ENCODE results near the gene RBBP4.

DNA sequence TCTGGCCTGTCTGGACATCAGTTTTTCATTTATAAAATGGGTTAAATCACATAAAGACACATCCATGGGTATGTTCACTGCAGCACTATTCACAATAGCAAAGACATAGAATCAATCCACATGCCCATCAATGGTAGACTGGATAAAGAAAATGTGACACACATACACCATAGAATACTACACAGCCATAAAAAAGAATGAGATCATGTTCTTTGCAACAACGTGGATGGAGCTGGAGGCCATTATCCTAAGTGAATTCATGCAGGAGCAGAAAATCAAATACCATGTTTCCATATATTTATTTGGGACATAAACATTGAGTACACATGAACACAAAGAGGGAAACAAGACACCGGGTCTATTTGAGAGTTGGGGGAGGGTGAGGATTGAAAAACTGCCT lies 28.8 kb upstream of the RBBP4 start:
- no peak for TF ChIP-seq POLR2A (IDR thresholded peaks at IDR 0.05)
- TF ChIP-seq, protein P1, sequence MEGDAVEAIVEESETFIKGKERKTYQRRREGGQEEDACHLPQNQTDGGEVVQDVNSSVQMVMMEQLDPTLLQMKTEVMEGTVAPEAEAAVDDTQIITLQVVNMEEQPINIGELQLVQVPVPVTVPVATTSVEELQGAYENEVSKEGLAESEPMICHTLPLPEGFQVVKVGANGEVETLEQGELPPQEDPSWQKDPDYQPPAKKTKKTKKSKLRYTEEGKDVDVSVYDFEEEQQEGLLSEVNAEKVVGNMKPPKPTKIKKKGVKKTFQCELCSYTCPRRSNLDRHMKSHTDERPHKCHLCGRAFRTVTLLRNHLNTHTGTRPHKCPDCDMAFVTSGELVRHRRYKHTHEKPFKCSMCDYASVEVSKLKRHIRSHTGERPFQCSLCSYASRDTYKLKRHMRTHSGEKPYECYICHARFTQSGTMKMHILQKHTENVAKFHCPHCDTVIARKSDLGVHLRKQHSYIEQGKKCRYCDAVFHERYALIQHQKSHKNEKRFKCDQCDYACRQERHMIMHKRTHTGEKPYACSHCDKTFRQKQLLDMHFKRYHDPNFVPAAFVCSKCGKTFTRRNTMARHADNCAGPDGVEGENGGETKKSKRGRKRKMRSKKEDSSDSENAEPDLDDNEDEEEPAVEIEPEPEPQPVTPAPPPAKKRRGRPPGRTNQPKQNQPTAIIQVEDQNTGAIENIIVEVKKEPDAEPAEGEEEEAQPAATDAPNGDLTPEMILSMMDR (IDR thresholded peaks at IDR 0.05), result no peak
- TF ChIP-seq EP300 (IDR thresholded peaks at IDR 0.05), result no peak
